Midbrain (tissue), 1 donor: ENCODE results near the gene CNDP2.
A peak's percentile ranks its signal among the peaks of the same experiment; 100 is the strongest.
"Not testable (repeated sequence)": the region's sequence is repeated elsewhere in the genome, so short reads cannot be mapped to it uniquely, and the experiment has no call there.

Experiments
- DNase-seq: peaks from one replicate; lab custom pipeline; 2025; lab: John Stamatoyannopoulos, UW

CNDP2 gene

DNA sequence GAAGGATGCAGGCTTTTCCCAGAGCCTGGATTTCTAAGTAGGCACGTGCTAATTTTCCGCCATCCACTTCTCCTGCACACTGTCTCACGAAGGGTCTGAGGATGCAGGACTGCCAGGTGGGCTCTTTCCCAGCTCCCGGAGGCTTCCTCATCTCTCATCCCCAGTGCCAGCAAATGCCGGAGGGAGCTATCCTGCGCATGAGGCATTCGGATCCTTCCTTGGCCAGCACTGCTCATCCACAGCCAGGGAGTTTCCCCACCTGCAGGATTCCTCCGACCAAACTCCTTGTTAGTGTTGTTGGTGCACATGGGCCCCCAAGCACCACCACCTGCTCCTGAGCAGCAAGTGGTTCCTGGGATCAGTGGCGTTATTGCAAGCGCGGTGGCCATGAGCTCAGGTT, 43.1 kb downstream of the CNDP2 start:
- DNase-seq = no peak

DNA sequence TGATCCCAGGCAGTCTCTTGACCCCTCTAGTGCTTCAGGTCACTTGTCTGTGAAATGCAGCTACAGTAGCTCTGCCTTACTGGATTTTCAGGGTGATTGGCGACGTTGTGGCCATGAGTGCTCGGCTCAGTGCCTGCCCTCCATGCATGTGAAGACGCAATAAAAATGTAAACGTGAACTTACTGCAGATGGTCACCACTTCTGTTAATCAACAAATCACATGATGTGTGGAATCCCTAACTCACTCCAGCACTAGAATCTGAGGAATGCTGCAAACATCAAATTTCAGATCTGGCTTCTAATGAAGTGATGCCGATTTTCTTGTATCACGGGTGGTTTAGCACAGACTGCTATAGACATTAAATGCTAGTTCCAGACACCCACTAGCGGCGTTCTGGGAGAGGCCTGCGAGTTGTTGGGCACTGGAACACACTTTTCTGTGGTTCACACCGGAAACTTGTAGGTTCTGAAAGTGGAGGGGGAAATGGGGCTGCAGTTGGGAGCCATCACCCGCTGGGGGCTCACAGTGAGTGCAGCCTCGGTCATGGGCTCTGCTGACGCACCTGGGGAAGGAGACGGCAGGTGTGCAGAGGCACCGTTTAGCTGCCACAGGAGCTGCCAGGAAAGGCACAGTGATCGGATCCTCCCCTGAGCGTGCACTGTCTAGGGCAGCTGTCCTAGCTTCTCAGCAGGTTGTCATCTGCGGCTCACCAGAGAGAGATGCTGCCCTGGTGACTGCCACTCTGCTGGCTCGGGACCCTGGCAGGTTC, 44.7 kb downstream of the CNDP2 start:
- DNase-seq = peak; percentile 38

DNA sequence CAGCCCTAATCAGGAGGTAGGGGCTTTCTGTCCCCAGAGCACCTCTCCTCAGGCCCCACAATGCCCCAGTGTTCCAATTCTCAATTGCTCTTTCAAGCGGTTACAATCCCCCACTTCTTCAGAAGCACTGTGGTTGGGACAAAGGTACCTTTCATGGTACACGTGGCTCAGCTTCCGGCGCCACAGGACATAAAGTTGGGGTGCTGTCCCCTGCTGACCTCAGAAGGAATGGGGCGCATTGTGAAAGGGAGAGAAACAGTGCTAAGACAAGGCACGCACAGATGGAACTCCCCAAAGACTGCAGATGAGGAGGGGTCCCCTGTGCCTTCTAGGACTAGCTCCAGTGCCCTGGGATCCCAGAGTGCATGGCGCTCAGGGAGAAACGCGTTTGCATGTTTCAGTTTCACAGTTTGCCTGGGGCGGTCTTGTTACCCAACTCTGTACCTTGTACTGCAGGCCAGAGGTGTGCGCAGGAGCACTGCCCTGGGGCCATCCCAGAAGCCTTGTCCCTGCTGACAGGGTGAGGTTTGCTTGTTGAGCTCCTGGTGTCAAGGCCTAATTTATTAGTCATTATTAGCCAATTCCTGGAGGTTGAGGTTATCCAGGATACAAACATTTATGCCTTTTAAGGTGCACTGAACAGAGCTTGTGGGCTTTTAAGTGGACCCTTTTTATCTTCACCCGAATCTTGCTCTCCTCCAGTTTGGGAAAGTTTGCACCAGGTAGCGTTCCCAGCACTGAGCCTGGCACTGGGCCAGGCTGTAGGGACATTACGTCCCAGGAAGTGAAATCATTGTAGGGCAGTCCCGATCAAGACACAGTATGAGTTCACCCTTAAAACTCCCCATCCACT, 45.8 kb downstream of the CNDP2 start:
- DNase-seq = peak; percentile 83

DNA sequence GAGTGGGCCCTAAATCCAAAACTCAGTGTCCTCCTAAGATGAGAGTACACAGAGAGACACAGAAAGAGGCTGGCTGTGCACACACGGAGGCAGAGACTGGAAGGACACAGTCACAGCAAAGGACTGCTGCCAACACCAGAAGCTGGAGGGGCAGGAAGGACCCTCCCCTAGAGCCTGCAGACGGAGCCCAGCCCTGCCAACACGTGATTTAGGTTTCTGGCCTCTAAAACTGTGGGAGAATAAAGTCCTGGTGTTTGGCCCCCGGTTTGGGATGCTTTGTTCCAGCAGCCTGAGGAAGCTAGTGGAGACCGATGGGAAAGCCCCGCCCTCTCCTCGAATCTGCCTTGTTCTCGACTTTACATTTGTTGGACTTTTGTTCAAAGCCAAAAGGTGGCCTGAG, 48.7 kb downstream of the CNDP2 start:
- DNase-seq = no peak

DNA sequence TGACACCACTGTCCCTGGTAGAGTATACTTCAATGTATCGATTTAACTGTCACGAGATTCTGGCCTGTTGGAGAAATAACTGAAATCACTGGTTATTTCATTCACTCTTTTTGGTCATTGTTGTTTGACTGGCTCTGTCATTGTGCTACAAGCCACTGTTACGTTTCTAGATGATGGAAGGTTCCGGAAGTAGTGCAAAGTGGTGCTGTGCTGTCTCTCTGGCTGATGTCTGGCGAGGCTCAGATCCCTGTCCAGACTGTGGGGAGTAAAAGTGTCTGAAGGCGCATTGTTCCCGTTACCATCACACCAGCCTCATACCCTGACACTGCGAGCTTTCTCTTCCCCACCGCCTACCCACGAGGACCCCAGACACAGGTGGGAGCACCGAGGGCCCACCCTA, 49.8 kb downstream of the CNDP2 start:
- DNase-seq = no peak

DNA sequence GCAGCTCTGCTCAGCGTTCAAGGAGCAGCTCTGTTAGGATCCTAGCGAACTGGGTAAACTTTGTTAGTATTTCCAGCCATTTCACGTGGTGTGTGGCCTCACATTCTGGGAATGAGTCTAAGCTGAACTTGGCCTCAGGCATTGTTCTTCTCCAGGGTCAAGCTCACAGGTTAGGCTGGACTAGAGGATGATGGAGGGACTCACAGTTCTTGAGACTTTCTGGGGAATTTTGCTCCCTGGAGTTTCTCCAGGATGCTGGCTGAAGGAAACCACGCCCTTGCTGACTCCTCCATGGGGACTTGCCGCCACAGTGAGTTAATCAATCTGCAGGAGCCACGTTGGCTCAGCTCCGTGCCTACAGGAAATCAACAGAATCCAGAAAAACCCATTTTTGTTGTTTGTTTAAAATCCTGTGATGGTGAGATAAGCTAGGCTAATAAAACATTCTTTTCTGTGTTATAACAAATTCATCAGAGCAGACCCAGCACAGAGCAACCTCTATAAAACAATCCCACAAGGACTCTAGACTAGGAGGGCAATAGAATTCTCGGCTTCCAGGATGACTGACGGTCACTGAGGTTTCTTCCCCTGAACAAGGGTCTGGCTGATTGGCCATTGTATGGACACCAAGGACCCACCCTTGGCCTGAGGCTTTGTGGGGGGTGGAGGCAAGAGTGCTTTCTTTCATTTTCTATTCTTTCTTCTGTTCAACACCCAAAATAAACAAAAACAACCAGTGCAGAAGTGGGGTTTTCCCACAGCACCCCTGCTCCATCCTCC, 50.8 kb downstream of the CNDP2 start:
- no peak for DNase-seq

DNA sequence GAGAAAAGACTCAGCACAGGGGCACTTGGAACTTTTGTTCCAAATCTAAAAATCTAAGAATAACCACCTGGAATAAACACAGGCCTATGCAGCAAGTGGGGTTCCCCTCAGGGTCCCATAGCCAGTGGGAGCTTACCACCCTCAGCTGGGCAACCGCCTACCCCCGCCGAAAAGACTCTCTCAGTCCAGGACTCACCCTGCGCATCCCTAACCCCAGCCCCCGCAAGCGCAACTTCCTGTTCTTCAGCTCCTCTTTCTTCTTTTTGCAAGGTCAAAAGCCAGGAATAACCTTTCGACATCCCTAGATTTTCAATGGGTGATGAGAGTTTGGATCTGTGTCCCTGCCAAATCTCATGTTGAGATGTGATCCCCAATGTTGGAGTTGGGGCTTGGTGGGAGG, 51.7 kb downstream of the CNDP2 start:
- no peak for DNase-seq

DNA sequence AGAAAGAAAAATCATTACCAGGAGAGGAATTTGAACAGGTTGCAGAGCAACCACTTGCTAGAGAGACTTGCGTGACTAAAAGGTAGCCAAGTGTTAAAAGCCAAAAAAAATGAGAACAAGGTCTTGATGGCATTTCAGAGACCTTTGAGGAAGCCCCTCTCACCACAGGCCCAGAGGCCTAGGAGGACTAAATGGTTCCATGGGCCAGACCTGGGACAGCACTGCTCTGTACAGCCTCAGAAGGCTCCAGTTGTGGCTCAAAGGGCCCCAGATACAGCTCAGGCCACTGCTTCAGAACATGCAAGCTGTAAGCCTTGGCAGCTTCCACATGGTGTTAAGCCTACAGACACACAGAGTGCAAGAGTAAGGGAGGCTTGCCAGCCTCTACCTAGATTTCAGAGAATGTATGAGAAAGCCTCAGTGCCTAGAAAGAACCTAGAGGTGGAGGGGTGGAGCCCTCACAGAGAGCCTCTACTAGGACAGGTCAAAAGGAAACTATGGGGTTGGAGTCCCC, 53.5 kb downstream of the CNDP2 start:
- DNase-seq = no peak

DNA sequence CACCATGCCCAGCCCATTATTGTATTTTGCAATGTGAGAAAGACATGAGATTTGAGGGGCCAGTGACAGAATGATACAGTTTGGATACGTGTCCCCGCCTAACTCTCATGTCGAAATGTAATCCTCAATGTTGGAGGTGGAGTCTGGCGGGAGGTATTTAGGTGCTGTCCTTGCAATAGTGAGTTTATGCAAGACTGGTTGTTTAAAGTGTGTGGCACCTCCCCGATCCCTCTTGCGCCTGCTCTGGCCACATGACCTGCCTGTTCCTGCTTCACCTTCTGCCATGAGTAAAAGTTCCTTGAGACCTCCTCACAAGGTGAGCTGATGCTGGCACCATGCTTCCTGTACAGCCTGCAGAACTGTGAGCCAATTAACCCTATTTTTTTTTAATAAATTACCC, 54.7 kb downstream of the CNDP2 start:
- no peak for DNase-seq

DNA sequence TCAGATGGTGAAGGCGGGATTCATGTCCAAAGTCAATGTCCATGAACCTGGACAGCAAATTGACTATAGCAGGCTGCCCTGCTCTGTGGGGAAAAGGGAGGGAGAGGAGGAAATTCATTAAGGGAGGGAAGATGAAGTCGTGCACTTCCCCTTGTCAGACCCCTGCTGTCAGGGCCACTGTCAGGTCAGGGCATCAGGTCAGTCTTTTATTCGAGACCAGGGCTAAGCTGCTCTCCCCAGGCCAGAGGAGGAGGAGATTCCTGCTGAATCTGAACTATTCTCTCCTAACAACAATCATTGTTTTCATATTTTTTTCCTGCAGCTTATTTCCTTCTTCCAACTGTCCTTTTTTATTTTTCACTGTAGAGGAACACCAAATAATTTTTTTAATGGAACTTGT, 55.3 kb downstream of the CNDP2 start:
- no peak for DNase-seq

DNA sequence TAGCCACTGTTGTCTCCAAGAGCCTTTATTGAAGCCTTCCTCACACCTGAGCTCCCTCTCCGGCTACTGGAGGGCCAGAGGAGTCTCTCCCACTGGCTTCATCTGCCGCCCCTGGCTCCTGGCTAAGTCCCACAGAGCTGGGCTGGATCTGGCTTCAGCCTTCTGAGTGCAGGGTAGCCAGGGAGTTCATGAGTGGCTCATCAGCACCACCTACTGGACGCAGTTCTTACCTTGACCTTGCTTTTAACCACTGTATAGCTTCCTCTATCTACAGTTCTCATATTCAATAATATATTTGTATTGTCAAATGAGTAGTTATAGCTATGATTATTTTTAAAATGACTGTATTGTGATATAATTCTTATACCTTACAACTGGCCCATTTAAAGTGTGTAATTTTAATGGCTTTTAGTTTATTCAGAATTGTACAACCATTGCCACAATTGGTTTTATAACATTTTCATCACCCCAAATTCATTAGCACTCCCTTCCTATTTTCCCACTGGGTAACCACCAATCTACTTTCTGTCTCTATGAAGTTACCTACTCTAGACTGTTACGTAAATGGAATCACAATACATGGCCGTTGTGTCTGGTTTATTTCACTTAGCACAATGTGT, 55.9 kb downstream of the CNDP2 start:
- DNase-seq = peak; percentile 91

DNA sequence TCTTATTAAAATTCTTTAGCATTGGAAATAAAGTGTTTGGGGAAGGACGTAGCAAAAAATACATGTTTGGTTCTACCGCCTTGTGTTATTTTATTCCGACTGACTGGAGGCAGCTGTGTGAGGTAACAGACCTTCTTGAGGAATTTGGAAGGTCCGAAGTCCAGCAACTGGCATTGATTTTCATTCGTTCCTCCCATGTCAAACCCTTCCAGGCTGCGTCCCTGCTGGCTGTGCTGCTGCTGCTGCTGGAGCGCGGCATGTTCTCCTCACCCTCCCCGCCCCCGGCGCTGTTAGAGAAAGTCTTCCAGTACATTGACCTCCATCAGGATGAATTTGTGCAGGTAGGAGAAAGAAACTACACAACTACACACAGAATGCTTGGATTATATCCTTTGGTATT, 60.0 kb downstream of the CNDP2 start:
- DNase-seq = no peak

DNA sequence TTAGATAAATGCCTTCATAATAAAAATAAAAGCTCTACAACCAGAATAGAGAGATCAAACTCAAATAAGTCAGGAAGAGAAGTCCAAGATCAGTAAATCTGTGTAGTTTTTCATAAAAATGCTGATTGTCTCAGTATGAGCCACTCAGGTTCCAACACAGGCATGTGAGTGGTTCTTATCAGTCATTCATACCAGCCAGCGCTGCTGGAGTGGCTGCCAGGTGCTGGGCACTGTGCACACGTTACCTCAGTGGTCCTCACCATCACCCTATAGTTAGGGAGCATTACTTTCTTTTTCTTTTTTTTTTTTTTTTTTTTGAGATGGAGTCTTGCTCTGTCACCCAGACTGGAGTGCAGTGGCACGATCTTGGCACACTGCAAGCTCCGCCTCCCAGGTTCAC, 61.9 kb downstream of the CNDP2 start:
- no peak for DNase-seq

DNA sequence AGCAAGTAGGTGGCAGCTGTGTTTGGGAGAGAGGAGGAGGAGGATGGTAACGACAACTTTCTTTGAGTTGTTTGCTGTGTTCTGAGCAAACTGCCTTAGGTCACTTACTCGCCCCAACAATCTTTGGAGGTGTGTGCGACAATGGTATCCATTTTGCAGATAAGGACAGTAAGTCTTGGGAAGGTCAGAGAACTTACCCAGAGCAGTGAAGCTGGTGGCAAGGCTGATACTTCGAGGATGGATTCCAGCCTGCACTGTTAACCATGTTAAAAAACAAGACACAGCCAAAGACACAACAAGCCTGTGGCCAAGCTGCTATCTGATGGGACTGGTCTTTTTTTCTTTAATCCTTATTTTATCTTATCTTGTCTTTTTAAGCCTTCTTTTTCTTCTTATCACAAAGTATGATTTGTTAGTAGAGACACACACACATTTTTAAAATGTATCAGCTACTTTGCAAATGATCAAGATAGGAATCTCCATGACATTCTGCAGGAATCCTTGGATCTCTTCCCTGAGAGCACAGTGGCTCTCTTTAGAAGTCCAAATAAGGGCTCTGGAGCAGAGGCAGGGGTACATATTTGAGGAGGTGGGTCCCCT, 66.1 kb downstream of the CNDP2 start:
- no peak for DNase-seq

DNA sequence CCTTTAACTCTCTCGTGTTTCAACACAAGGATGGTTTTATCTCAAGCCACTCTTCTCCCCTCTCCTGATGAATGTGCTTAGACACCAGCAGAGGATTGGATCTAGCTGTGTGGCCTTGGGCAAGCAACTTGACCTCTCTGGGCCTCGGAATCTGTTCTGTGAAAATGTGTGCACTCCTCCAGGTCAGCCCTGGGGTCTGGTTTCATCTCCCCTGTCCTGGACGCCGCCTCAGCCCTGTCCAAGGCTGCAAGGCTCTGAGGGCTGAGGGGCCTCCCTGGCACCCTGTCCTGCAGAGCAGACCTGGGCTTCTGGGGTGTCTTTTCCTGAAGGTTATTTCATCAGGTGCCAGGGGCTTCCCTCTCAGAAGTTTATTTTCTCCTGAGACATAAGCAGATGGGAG, 66.6 kb downstream of the CNDP2 start:
- no peak for DNase-seq

DNA sequence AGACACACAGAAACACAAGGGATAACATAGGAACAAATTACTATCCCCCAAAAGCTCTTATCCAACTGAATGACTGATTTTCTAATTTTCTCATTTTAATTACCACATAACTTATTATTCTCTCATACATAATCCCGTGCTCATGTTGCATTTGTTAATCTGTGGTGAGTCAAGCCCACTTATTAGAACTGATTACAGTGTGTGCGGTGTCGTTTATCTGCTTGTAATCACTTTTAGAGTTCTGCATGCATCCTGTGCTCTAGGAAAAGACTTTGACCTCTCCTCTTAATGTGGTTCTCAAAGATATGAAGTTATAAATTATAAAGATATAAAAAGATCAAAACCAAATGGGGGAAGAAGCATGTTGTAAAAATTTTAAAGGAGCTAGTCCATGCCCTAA, 67.8 kb downstream of the CNDP2 start:
- no peak for DNase-seq

DNA sequence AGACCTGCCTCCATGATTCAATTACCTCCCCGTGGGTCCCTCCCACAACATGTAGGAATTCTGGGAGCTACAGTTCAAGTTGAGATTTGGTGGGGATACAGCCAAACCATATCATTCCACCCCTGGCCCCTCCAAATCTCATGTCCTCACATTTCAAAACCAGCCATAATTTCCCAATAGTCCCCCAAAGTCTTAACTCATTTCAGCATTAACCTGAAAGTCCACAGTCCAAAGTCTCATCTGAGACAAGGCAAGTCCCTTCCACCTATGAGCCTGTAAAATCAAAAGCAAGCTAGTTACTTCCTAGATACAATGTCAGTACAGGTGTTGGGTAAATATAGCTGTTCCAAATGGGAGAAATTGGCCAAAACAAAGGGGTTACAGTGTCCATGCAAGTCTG, 69.0 kb downstream of the CNDP2 start:
- not testable (repeated sequence) for DNase-seq

DNA sequence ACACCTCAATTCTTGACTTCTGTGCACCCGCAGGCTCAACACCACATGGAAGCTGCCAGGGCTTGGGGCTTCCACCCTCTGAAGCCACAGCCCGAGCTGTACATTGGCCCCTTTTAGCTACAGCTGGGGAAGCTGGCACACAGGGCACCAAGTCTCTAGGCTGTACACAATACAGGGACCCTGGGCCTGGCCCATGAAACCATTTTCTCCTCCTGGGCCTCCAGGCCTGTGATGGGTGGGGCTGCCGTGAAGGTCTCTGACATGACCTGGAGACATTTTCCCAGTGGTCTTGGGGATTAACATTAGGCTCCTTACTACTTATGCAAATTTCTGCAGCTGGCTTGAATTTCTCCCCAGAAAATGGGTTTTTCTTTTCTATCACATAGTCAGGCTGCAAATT, 69.8 kb downstream of the CNDP2 start:
- DNase-seq = not testable (repeated sequence)

DNA sequence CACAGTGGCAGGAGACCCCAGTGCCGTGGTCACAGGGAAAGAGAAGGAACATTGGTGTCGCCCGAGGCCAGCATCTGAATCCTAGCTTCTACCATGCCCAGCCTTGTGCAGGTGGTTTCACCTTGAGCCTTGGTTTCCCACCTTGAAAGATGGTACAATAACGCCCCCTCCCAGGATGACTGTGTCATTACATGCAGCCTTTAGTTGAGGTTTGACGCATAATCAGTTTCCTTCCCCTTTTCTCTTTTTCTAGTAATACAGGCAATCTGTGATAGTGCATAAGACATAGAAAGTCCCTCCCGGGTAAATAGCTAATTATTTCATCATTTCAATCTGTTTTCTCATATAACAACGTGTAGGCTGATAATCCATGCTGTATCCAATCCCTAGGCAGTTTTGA, 71.7 kb downstream of the CNDP2 start:
- no peak for DNase-seq

DNA sequence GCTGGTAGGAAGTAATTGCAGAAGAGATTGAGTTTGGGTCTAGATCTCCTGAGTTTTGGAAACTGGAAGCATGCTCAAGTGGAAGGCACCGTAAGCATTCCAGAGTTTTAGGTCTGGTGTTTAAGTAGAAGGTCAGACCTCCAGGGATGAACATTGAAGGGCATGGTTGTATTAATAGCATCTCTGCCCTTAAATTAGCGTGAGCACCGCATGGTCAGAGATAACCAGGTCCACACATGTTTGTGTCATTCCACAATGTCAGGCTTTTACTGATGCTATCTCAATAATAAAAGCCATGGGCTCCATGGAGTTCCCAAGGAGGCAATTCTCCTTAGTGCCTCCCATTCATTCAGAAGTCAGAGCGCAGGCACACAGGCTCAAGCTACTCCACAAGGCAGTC, 73.2 kb downstream of the CNDP2 start:
- no peak for DNase-seq

DNA sequence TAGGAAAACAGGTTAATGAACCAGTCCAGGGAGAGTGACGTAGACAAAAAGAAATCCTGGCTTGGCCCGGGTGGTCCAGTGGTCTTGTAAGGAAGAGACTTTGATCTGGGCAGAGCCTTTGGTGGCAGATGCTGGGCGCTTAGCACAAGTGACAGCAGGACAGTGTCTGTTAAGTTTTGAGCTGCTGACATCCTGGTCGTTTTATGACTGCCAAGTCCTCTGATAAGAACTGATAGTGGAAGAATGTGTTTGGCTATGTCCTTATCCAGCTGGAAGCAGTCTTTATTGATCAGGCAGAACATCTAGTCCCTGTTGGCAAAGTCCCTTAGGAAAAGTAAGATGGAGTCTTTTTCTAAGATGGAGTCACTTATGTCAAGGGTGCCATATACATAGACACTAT, 74.1 kb downstream of the CNDP2 start:
- DNase-seq = no peak
